ENCODE results near the gene CIT.

The CIT gene

DNA sequence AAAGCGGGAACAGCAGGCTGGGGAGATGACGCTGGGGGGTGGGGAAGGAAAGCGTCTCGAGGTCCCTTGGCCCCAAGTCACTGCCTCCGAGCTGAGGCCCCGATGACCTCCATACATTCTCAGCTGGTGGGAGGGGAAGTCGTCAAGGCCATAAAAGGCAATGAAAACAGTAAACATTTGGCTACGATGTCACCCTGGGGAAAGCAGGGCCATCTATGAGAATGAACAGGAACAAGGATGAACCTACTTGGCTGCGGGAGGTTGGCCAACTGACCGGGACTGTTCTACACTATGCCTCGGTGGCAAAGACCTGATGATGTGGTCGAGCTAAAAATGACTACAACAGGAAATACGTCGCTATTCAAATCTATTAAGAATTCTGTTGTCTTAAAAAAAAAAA, 189.7 kb downstream of the CIT start:
- TF ChIP-seq, protein P1, sequence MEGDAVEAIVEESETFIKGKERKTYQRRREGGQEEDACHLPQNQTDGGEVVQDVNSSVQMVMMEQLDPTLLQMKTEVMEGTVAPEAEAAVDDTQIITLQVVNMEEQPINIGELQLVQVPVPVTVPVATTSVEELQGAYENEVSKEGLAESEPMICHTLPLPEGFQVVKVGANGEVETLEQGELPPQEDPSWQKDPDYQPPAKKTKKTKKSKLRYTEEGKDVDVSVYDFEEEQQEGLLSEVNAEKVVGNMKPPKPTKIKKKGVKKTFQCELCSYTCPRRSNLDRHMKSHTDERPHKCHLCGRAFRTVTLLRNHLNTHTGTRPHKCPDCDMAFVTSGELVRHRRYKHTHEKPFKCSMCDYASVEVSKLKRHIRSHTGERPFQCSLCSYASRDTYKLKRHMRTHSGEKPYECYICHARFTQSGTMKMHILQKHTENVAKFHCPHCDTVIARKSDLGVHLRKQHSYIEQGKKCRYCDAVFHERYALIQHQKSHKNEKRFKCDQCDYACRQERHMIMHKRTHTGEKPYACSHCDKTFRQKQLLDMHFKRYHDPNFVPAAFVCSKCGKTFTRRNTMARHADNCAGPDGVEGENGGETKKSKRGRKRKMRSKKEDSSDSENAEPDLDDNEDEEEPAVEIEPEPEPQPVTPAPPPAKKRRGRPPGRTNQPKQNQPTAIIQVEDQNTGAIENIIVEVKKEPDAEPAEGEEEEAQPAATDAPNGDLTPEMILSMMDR (IDR thresholded peaks at IDR 0.05; ENCODE audit: insufficient read depth, low read length, poor library complexity, severe bottlenecking): no peak
- Histone ChIP-seq H3K36me3 (ENCODE audit: control insufficient read depth, insufficient read depth, low read length) (peaks cover 4% of the 10 kb centered on the region; the same call in 1 of the 2 replicates), H3K27me3 (replicated peaks; ENCODE audit: control insufficient read depth, insufficient read depth, low read length) (no peaks in the 10 kb centered on the region), H3K4me3 (replicated peaks; ENCODE audit: low read depth, low read length) (no peak overlapping the region)
- DNase-seq (ENCODE audit: extremely low read depth, insufficient read length): no peak

- peaks cover 5% of the 10 kb centered on the region for H3K36me3 ChIP-seq (ENCODE audit: control insufficient read depth, insufficient read depth, low read length)
- no peaks in the 10 kb centered on the region for H3K27me3 ChIP-seq (replicated peaks; ENCODE audit: control insufficient read depth, insufficient read depth, low read length)
- no peak overlapping the region for H3K4me3 ChIP-seq (replicated peaks; ENCODE audit: low read depth, low read length)
- TF ChIP-seq, protein P1 (IDR thresholded peaks at IDR 0.05; ENCODE audit: insufficient read depth, low read length, poor library complexity, severe bottlenecking): no peak
- no peak for DNase-seq (ENCODE audit: extremely low read depth, insufficient read length)
Measured at GRCh38 chr12:119686776-119687175, 190.3 kb downstream of the CIT start.

- DNase-seq (ENCODE audit: extremely low read depth, insufficient read length): no peak
- TF ChIP-seq, protein P1 (IDR thresholded peaks at IDR 0.05; ENCODE audit: insufficient read depth, low read length, poor library complexity, severe bottlenecking): no peak
- peaks cover 8% of the 10 kb centered on the region for H3K36me3 ChIP-seq (ENCODE audit: control insufficient read depth, insufficient read depth, low read length)
- H3K4me3 ChIP-seq (replicated peaks; ENCODE audit: low read depth, low read length): no peak overlapping the region
- H3K27me3 ChIP-seq (replicated peaks; ENCODE audit: control insufficient read depth, insufficient read depth, low read length): no peaks in the 10 kb centered on the region
Measured at GRCh38 chr12:119686355-119686754, 190.8 kb downstream of the CIT start.

GRCh38 chr12:119685375-119685774, 191.7 kb downstream of the CIT start:
- TF ChIP-seq, protein P1 (IDR thresholded peaks at IDR 0.05; ENCODE audit: insufficient read depth, low read length, poor library complexity, severe bottlenecking): no peak
- H3K27me3 ChIP-seq (replicated peaks; ENCODE audit: control insufficient read depth, insufficient read depth, low read length): no peaks in the 10 kb centered on the region
- peaks cover 15% of the 10 kb centered on the region for H3K36me3 ChIP-seq (ENCODE audit: control insufficient read depth, insufficient read depth, low read length)
- DNase-seq (ENCODE audit: extremely low read depth, insufficient read length): no peak
- no peak overlapping the region for H3K4me3 ChIP-seq (replicated peaks; ENCODE audit: low read depth, low read length)

- no peak for DNase-seq (ENCODE audit: extremely low read depth, insufficient read length)
- H3K4me3 ChIP-seq (replicated peaks; ENCODE audit: low read depth, low read length): no peak overlapping the region
- TF ChIP-seq, protein P1 (IDR thresholded peaks at IDR 0.05; ENCODE audit: insufficient read depth, low read length, poor library complexity, severe bottlenecking): no peak
- H3K27me3 ChIP-seq (replicated peaks; ENCODE audit: control insufficient read depth, insufficient read depth, low read length): no peaks in the 10 kb centered on the region
- H3K36me3 ChIP-seq (ENCODE audit: control insufficient read depth, insufficient read depth, low read length): peaks cover 21% of the 10 kb centered on the region
Measured at GRCh38 chr12:119684711-119685369, 192.3 kb downstream of the CIT start.

DNA sequence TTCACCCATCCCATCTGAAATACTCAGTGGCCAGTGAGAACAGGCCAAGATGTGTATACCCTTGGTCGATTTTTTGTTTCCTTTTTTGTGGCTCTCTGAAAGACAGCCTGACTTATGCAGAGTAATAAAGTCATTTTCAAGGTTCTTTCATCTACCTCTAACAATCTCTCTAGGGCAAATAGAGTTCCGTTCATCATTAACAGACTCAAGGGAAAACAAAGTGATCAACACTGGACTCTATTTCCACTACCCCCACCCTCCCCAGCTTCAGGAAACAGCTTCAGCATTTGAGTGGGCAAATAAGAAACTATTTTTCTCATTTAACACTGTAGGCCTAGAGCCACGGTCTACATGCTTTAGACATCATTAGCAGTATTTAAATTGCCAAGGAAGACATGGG, 193.3 kb downstream of the CIT start:
- DNase-seq (ENCODE audit: extremely low read depth, insufficient read length): no peak
- Histone ChIP-seq H3K4me3 (replicated peaks; ENCODE audit: low read depth, low read length) (no peak overlapping the region), H3K27me3 (replicated peaks; ENCODE audit: control insufficient read depth, insufficient read depth, low read length) (no peaks in the 10 kb centered on the region), H3K36me3 (ENCODE audit: control insufficient read depth, insufficient read depth, low read length) (peaks cover 27% of the 10 kb centered on the region)
- TF ChIP-seq, protein P1 (IDR thresholded peaks at IDR 0.05; ENCODE audit: insufficient read depth, low read length, poor library complexity, severe bottlenecking): no peak

All from GM06990 (cell line).